ENCODE data around the gene IQCC.

Gene IQCC

GRCh38 chr1:32224285-32224684 lies 18.8 kb downstream of the IQCC start:
- no peak for DNase-seq (ENCODE audit: low read depth)
- H3K4me3 ChIP-seq (ENCODE audit: low read depth, low read length): no peak overlapping the region
- TF ChIP-seq, protein P1, sequence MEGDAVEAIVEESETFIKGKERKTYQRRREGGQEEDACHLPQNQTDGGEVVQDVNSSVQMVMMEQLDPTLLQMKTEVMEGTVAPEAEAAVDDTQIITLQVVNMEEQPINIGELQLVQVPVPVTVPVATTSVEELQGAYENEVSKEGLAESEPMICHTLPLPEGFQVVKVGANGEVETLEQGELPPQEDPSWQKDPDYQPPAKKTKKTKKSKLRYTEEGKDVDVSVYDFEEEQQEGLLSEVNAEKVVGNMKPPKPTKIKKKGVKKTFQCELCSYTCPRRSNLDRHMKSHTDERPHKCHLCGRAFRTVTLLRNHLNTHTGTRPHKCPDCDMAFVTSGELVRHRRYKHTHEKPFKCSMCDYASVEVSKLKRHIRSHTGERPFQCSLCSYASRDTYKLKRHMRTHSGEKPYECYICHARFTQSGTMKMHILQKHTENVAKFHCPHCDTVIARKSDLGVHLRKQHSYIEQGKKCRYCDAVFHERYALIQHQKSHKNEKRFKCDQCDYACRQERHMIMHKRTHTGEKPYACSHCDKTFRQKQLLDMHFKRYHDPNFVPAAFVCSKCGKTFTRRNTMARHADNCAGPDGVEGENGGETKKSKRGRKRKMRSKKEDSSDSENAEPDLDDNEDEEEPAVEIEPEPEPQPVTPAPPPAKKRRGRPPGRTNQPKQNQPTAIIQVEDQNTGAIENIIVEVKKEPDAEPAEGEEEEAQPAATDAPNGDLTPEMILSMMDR (IDR thresholded peaks at IDR 0.05; ENCODE audit: insufficient read depth, low read depth, low read length, missing control alignments): no peak

DNA sequence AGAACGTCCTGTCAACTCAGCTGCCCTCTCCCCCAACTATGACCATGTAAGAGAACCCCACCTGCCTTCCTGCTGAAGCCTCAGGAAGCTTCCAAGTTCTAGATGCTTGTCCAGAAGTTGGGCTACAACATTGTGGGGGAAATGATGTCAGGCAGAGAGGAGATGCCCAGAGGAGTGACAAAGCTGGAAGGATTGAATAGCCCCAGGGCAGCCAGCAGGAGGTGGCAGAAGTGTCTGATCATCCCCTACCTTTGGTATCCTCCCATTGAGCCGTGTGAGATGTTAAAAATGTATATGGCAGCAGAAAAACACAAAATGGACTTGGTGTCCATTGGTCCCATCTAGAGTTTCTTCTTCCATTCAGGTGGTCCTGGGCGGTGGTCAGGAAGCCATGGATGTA lies 23.3 kb downstream of the IQCC start:
- TF ChIP-seq, protein P1 (IDR thresholded peaks at IDR 0.05; ENCODE audit: insufficient read depth, low read depth, low read length, missing control alignments): no peak
- H3K4me3 ChIP-seq (ENCODE audit: low read depth, low read length): no peak overlapping the region
- DNase-seq (ENCODE audit: low read depth): no peak

DNA sequence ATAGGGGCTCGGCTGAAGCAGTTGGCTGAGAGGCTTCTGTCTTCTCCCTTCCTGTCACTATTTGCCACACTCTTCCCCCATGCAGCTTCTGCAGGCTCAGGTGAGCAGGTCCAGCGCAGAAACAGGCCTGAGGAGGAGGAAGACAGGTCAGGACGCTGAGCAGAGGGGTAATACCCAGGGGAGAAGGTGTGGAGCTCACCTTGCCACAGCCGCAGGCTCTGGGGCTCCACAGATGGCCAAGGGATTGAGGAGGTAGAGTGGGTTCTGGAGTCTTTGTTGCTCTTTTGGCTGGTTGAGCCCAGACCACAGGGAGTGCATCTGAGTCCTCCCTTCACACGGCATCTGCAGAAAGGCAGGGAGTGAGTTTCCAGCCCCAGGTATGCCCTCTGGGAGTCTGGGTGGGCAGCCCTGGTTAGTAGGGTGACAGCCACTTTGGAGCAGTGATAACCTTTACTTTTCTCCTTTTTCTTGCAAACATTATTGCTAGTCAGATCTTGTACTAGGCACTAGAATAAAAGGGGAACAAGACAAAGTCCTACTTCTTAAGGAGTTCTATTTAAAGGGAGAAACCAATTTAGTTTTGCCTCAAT lies 26.5 kb downstream of the IQCC start:
- TF ChIP-seq, protein P1 (IDR thresholded peaks at IDR 0.05; ENCODE audit: insufficient read depth, low read depth, low read length, missing control alignments): no peak
- no peak for DNase-seq (ENCODE audit: low read depth)
- no peak overlapping the region for H3K4me3 ChIP-seq (ENCODE audit: low read depth, low read length)

GRCh38 chr1:32232558-32233304 lies 27.3 kb downstream of the IQCC start:
- H3K4me3 ChIP-seq (ENCODE audit: low read depth, low read length): no peak overlapping the region
- TF ChIP-seq, protein P1 (IDR thresholded peaks at IDR 0.05; ENCODE audit: insufficient read depth, low read depth, low read length, missing control alignments): no peak
- DNase-seq (ENCODE audit: low read depth): no peak

- H3K4me3 ChIP-seq (ENCODE audit: low read depth, low read length): no peak overlapping the region
- DNase-seq (ENCODE audit: low read depth): no peak
- TF ChIP-seq, protein P1 (IDR thresholded peaks at IDR 0.05; ENCODE audit: insufficient read depth, low read depth, low read length, missing control alignments): no peak
Measured at GRCh38 chr1:32234792-32235191, 29.3 kb downstream of the IQCC start.

- H3K4me3 ChIP-seq (ENCODE audit: low read depth, low read length): no peak overlapping the region
- no peak for DNase-seq (ENCODE audit: low read depth)
Measured at GRCh38 chr1:32239337-32239736, 33.9 kb downstream of the IQCC start.

More at GRCh38 chr1:32239337-32239736, 33.9 kb downstream of the IQCC start:
- TF ChIP-seq, protein P1 (IDR thresholded peaks at IDR 0.05; ENCODE audit: insufficient read depth, low read depth, low read length, missing control alignments): no peak

Data from GM12865 (cell line).